NCI-H510A (cell line): ENCODE data around the gene GPSM1.
A peak's percentile ranks its signal among the peaks of the same experiment; 100 is the strongest.

Source experiments
- DNase-seq: peaks from one replicate; lab custom pipeline; 2025; lab: John Stamatoyannopoulos, UW

Gene GPSM1

GRCh38 chr9:136304456-136304855, 22.9 kb upstream of the GPSM1 start:
- no peak for DNase-seq

GRCh38 chr9:136304981-136305380, 22.4 kb upstream of the GPSM1 start:
- no peak for DNase-seq

DNA sequence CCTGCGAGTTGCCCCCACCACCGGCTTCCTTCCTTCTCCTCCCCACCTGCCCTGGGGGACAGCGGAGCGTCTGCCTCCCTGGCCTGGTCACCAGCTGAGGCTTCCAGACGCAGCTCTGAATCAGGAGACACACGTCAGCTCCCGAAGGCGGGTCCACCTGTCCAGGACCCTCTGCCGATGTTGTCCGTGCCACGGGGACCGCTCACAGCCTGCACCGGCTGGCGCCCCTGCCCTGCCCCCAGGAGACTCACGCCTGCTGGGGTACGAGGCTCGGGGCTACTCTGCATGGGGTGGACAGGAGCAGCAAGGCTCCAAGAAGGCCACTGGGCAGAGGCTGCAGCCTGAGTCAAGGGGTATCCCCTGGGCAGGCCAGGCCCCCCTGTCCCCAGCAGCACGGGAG, 21.5 kb upstream of the GPSM1 start:
- no peak for DNase-seq

DNA sequence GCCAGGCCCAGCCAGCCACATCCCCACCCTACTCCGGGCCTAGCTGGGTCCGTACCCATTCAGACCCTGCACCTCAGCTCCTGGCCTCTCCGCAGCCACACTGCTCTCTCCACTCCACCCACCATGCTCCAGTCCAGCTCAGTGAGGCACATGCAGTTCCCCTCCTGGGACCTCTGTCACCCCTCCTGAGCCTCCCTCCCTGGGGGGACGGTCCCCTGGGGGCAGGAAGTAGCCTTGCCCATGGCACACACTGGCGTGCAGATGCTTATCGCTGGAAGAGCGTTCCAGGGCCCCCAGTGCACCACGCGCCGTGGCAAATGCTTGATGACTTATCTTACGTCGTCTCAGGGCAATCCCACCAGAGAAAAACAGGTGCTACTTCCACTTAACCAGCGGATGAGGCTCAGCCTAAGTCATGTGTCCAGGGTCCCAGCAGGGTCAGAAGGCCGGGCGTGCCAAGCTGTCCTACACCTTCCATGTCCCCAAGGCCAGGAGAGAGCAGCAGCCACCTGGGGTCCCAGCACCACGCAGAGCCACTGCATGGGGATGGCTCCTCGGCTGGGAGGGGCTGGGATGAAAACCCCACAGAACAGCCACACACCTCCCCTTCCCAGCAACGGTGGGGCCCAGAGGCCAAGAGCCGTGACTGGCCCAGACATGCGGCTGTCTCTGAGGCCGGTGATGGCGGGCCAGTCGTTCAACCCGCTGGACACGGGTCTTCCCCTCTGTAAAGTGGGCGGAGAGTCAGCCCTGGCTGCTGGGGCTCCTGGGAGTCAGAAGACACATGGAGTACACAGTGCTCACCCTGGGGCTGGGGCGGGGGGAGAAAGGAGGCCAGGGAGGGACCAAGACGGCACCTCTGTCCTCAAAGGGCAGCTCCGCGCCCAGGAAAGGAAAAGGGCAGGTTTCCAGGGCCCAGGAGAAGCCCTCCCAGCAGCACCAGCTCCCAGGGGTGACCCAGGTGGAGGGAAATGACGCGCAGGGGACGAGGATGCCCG, 20.8 kb upstream of the GPSM1 start:
- DNase-seq = peak; percentile 38

DNA sequence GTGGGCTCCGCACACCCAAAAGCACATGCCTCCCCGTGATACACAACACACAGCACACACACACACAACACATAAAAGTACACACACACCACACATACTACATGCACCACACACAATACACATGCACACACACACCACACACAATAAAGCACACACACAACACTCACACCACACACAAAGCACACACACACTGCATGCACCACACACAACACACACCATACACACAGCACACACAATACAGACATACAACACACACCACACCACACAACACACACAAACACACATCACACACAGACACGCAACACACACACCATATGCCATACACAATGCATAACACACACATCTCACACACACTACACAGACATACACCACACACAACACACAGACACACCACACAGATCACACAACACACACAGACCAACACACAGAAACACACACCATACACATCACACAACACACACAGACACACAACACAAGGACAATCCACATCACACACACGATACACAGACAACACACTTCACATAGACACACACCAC, 20.1 kb upstream of the GPSM1 start:
- no peak for DNase-seq

GRCh38 chr9:136308006-136308701, 19.2 kb upstream of the GPSM1 start:
- no peak for DNase-seq

DNA sequence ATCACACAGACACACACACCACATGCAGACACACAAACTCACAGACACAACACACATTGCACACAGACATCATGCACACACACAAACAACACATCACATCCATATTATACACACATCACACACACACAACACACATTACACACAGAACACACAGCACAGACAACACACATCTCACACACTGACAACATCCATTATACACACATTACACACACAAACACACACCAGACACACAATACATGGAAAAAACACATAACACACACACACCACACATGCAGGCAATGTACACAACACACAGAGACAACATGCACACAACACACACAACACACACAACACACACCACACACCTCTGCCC, 18.7 kb upstream of the GPSM1 start:
- DNase-seq = no peak

DNA sequence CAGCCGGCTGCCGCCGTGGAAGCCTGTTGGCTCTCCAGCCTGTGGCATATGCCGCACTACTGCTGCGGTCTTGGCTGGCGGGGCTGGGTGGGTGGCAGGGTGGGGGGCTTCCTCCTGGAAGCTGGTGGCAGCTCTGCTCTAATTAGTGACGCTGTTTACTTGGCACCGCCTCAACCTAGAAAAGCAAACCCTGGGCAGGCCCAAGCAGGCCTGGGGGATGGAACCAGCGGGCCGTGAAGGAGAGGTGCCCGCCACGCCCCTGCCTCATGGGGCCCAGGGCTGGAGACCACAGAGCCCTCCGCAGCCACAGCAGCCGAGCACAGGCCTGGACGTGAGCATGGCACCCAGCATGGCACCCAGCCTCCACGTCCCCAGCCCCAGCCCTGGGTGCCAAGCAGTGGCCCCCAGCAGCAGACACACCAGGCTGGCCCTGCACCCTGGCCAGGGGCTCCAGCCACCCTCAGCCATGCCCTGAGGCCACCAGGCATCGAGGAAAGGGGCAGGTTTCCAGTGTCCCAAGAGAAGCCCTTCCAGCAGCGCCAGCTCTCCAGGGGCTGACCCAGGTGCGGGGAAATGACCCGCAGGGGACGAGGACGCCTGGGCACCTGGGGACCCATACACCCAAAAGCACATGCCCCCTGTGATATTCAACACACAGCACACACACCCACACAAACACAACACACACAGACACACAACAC, 18.1 kb upstream of the GPSM1 start:
- DNase-seq = peak; percentile 85

GRCh38 chr9:136309806-136310220, 17.5 kb upstream of the GPSM1 start:
- DNase-seq = no peak

DNA sequence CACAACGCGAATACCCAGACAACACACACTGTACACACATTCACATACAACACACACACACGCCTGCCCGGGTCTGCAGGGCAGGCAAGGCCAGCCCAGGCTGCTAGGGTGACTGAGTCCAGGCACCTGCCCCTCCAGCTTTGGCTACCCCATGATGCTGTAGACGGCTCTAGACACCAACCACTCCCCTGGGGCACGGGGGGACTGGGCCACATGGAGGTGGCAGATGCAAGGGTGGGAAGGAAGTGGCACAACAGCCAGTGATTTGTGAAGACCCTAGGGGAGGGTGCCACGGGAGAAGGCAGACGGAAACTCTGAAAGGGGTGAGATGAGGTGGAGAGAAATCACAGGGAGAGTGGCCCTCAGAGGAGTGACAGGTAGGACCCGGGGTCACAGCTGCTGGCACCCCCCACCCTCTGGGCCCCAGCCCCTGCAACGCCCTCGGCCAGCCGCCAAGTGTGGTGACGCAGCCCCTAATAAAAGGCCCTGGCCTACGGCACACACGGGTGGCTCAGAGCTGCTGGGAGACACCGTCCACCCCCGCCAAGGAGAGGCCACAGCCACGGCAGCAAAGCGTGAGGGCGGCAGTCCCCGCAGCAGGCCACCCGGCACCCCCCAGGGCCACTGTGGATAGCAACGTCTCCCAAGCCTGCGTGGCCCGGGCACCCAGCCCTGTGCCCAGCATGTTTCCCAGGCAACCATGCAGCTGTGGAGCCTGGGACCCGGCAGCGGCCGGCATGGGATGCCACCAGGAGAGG, 16.9 kb upstream of the GPSM1 start:
- peak; percentile 35 for DNase-seq

DNA sequence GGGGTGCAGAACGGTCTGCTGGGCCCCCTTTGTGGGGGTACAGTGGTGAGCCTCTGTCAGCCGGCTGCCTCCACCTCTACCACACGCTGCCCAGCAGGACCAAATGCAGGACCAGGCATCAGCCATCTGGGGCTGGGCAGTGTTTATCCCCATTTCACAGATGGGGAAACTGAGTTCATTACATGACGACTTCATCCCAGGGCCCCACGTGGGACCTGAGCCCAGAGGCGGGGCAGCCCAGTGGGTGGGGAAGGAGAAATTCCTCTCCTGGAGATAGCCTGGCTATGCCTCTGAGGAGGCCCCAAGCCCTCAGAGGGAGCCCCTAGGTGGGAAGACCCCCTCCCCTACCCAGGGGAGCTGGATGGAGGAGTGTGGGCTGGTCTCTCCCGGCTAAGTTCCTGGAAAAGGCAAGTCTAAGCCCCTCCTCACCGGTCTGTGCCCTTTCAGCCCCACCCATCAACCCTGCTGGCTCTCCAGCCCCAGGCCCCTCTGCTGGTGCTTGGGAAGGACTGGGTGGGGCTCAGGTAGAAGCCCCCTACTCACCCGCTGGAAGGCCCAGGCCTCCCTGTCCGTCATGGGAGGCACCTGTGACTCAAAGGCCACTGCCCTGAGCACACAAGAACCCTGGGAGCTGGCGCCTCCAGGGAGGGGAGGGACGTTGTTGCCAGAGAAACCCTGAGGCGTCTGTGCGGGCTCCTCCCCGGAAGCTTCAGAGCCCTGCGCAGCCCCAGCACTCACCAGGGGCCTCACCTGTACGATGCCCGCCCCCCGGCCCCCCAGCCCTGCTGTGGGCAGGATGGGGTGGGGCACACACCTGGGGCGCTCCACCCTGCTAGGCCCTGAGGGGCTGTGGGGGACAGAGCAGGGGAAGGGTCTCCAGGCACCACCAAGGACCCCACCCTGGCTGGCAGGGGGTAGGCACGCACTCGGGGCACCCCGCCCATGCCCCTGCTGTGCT, 16.0 kb upstream of the GPSM1 start:
- DNase-seq = peak; percentile 81

GRCh38 chr9:136312009-136312375, 15.3 kb upstream of the GPSM1 start:
- no peak for DNase-seq

- no peak for DNase-seq
Measured at GRCh38 chr9:136312436-136312835, 14.9 kb upstream of the GPSM1 start.

GRCh38 chr9:136313111-136314055, 14.0 kb upstream of the GPSM1 start:
- DNase-seq = no peak

DNA sequence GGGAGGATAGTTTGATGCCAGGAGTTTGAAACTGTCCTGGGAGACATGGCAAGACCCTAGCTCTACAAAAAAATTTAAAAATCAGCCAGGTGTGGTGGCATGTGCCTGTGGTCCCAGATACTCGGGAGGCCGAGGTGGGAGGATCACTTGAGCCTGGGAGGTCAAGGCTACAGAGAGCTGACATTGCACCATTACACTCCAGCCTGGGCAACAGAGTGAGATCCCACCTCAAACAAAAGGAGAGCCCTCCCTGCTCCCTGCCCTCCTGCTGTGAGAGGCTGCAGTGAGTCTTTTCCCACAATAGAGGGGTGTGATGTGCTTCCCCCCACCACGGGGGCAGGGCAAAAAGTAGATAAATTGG, 13.3 kb upstream of the GPSM1 start:
- no peak for DNase-seq

DNA sequence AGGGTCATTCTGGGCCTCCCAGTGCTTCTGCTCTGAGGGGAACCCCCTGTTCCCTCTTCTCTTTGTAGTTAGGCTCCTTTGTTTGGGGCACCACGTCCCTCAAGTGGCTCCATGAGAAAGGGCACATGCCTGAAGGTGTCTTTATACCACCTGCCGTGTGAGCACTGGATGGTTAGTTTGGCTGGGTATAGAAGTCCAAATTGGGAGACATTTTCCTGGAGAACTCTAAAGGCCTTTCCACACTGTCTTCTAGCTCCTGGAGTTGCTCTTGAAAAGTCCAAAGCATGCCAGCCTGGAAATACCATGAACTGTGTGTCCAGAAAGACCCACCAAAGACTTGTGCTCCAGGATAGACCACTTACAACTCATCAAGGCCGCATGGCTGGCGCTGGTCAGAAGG, 12.4 kb upstream of the GPSM1 start:
- no peak for DNase-seq

DNA sequence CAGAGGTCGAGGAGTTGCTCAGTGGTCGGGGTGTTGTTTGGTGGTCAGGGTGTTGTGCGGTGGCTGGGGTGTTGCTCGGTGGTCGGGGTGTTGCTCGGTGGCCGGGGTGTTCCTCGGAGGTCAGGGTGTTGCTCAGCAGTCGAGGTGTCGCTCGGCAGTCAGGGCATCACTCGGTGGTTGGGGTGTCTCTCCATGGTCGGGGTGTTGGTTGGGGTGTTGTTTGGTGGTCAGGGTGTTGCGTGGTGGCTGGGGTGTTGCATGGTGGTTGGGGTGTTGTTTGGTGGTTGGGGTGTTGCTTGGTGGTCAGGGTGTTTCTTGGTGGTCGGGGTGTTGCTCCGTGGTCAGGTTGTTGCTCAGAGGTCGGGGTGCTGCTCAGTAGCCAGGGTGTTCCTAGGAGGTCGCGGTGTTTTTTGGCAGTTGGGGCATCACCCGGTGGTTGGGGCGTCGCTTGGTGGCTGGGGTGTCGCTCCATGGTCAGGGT, 11.0 kb upstream of the GPSM1 start:
- DNase-seq = no peak

DNA sequence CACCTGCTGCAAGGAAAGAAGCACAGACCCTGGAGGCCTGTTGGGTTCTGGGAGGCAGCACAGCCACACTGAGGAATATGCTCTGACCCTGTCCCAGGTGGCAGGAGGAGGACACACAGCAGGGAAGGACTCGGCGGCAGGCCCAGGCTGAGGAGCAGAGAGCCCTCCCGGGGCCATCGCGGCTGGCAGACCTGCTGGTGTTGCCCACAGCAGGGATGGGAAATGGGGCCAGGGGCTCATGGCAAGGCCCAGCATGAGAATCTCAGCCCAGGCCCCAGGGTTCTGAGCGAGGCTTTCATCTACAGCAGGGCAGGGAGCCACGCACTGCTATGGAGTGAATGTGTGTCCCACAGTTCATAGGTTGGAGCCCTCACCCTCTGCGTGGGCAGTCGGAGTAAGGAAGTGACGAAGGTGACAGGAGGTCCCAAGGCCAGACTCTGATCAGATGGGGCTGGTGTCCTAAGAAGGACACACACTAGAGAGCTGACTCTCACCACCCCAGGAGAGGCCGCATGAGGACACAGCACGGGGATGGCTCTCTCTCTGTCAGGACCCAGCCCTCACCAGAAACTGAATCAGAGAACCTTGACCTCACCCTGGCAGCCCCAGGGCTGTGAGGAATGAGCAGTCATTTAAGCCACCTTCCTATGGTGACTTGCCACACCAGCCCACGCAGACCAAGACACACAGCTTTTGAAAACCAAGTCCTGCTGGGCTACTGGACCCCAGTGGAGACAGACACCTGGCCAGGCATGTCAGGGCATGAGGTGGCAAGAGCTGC, 10.3 kb upstream of the GPSM1 start:
- DNase-seq = no peak

DNA sequence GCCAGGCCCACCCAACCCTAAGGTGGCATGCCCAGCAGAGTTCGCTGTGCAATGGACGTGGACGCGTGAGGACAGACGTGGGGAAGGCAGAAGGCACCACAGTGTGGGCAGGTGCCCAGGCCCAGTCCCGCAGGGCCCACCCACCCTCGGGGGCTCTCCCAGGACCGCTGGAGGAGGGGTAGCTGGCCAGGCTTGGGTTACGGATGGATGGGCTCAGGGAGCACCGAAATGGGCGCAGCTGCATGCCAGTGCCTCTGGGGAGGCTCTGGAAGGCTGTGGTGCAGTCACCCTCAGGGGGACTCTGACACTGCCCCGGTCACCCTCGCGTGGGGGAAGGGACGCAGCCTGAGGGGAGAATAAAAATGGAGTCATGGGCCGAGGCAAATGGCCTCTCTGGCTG, 9.6 kb upstream of the GPSM1 start:
- DNase-seq = no peak
